ENCODE data around the gene LRRC37A.
"Not testable (repeated sequence)": the region's sequence is repeated elsewhere in the genome, so short reads cannot be mapped to it uniquely, and the experiment has no call there.

The LRRC37A gene

DNA sequence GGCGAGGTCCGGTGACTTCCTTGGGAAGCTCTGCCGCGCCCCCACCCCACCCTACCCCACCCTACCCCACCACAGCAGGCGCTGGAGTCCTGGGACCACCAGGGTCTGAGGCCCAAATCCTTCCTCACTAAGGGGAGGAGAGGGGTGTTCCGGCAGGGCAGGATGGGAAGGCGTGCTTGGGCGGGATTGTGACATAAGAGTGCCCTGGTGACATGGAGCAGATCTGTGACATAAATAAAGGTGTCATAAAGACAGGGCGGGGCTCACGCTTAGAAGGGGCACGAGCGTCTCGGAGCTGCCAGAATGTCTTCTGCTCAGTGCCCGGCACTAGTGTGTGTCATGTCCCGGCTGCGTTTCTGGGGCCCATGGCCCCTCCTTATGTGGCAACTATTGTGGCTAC lies at the start of gene LRRC37A:
TSS of gene LRRC37A (plus strand) at position 301 of the 400 bp plus-strand sequence. CDS start at position 304, 3 bp downstream.
- DNase-seq = not testable (repeated sequence)

DNA sequence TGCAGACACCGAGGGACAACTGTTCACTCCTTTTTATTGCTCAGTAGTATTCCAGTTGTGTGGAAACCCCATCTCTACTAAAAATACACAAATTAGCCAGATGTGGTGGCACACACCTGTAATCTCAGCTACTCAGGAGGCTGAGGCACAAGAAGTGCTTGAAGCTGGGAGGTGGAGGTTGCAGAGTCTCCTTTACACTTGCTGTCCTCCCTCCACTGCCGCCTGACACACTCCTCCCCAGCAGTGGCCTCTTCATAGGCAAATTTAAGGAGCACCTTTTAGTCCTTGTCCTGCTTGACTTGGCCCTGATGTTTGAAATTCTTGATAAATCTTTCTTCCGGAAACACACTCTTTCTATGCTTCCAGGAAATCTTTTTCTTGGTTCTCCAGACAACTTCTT lies 45.8 kb upstream of the LRRC37A start:
- DNase-seq = not testable (repeated sequence)

DNA sequence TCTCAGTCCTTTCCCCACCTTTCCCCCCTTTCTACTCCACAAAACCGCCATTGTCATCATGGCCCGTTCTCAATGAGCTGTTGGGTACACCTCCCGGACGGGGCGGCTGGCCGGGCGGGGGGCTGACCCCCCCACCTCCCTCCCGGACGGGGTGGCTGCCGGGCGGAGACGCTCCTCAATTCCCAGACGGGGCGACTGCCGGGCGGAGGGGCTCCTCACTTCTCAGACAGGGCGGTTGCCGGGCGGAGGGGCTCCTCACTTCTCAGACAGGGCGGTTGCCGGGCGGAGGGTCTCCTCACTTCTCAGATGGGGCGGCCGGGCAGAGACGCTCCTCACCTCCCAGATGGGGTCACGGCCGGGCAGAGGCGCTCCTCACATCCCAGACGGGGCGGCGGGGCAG lies 42.1 kb upstream of the LRRC37A start:
- DNase-seq = not testable (repeated sequence)

- DNase-seq = peak; percentile 69
Measured at GRCh38 chr17:46253722-46254121, 41.2 kb upstream of the LRRC37A start.

DNA sequence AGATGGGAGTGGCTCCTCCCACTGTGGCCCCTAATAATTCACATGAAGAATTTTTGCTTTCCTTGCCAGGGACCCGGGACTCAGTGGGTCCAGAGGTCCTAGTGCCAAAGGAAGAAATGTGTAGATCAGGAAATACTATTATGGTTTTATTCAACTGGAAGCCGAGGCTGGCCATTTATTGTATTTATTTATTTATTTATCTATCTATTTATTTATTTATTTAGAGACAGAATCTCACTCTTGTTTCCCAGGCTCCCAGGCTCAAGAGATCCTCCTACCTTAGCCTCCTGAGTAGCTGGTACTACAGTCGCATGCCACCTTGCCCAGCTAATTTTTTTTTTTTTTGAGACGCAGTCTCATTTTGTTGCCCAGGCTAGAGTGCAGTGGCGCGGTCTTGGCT lies 40.7 kb upstream of the LRRC37A start:
- not testable (repeated sequence) for DNase-seq

DNA sequence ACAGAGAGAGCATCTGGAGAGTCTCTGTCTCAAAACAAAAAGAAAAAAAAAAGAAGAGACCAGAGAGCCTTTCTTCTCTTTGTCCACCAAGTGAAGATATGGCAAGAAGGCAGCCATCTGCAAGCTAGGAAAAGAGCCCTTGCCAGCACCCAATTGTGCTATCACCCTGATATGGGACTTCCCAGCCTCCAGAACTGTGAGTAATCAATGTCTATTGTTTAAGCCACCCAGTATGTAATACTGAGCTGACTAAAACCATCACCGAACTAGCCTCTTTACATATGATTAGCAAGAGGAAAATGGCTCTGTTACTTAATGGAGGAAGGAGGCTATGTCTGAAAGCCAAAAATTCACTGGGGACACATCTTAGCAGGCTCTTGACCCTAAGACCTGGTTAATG lies 38.6 kb upstream of the LRRC37A start:
- DNase-seq = not testable (repeated sequence)

DNA sequence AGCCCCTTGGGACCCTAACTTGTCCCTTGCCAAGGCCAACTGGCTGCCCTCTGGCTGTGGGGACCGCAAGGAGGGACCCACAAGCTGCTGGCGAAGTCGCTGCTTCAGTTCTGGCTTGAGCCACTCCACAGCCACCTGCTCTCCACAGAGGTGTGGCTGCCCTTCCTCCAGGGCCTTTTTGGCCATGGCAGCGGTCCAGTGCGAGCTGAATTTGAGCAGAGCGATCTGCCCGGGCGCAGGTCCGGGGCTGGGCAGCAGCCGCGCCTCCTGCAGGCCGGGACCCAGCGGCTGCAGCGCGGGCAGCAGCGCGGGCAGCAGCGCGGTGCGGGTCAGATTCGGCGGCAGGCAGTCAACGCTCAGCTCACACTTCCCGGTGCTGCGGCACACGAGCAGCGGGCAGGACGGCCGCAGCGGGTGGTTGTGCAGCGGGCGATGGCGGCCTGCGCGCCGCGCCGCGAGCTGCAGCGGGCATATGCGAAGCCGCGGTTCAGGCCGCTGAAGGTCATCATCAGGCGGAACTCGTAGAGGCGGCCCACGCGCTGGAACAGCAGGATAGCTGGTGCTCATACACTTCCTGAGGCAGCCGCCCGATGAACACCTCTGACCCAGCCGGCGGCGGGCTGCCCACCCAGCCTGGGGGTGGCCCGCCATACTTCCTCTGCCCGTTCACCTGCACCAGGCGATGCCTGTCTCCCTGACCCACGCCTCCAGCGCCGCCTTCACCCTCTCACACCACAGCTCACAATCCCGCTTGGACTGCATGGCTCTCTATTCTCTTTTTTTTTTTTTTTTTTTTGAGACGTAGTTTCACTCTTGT lies 34.9 kb upstream of the LRRC37A start:
- not testable (repeated sequence) for DNase-seq

GRCh38 chr17:46262271-46262670 lies 32.7 kb upstream of the LRRC37A start:
- DNase-seq = no peak

- DNase-seq = peak; percentile 19
Measured at GRCh38 chr17:46264456-46265198, 30.3 kb upstream of the LRRC37A start.

GRCh38 chr17:46266063-46266655 lies 28.8 kb upstream of the LRRC37A start:
- DNase-seq = not testable (repeated sequence)

DNA sequence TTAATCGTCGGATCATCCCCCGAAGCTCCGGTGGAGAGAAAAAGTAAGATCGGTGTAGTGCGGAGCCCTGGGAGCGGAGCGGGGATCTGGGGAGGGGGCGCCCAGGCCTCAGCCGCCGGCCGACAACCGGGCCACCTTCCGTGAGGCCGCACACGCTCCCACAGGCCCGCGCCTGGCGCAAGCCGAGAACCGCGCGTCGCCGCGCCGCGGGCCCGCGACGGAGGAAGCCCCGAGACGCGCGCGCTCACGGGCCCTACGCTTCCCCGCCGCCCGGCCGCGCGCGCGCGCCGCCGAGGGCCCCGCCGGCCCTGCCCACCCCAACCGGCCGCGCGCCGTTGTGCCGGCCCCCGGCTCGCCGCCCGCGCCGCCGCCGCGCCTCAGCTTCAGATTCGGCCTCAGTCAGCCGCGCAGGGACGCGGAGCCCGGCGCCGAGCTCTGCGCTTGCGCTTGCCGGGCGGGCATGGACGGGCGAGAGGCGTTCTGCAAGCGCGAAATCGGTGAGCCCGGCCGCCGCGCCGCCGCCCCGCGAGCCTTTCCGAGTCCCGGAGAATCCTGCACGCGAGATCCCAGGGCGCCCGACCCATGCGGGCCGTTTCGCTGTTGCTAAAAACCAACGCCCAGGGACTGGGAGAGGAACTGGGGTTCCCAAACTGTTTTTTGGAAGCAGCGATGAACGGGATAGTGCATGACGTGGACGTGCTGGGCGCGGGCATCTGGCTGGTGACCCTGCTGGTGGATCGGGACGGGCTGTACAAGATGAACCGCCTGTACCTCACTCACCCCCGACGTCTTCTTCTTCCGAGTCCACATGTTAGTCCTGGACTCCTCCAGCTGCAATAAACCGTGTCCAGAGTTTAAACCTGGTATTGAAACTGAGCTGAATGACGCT lies 28.0 kb upstream of the LRRC37A start:
- DNase-seq = peak; percentile 84

DNA sequence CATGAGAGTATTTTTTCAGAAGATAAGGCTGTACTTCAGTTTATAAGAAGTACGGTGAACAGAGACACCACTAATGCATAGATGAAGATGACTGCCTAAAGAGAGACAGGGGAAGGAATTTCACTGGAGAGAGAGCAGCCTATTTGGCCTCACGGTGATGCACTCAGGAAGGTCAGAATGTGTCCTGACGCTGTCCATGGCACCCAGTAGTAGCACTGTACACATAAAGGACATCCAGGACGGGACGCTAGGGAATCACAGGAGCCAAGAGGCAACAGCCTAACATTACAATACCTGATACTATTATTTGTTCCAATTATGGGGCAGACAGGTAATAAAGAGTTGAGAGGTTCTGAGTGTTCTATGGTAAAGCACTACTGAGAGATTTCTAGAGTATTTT lies 24.9 kb upstream of the LRRC37A start:
- no peak for DNase-seq

- DNase-seq = no peak
Measured at GRCh38 chr17:46273541-46274236, 21.2 kb upstream of the LRRC37A start.

- DNase-seq = no peak
Measured at GRCh38 chr17:46274238-46274637, 20.7 kb upstream of the LRRC37A start.

- DNase-seq = not testable (repeated sequence)
Measured at GRCh38 chr17:46276728-46277479, 18.0 kb upstream of the LRRC37A start.

GRCh38 chr17:46281336-46281735 lies 13.6 kb upstream of the LRRC37A start:
- not testable (repeated sequence) for DNase-seq

DNA sequence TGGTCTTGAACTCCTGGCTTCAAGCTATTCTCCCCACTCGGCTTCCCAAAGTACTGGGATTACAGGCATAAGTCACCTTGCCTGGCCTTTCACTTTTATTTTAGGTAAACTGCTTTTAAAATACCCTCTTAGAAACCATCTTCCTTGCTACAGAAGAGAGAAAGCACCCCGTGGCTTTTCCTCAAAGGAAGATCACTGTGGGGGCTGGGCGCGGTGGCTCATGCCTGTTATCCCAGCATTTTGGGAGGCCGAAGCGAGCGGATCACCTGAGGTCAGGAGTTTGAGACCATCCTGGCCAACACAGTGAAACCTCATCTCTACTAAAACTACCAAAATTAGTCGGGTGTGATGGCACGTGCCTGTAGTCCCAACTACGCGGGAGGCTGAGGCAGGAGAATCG lies 12.3 kb upstream of the LRRC37A start:
- DNase-seq = not testable (repeated sequence)

- DNase-seq = not testable (repeated sequence)
Measured at GRCh38 chr17:46284467-46284866, 10.5 kb upstream of the LRRC37A start.

DNA sequence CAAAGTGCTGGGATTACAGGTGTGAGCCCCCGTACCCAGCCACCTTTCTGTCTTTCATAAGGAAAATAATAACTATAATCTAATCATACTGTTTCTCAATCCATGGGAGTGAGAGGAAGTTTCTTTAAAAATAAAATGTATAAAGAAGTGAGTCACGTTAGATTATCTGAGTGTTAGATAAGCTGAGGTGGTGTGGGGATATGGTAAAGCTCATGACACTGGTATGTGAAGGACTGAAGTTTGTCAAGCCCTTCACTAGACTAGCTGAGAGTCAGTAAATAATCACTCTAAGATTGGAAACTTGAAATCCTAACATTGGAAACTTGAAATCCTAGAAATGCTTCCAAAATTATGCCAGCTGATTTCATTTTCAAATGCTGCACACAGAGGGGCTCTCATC lies 9.4 kb upstream of the LRRC37A start:
- DNase-seq = not testable (repeated sequence)

DNA sequence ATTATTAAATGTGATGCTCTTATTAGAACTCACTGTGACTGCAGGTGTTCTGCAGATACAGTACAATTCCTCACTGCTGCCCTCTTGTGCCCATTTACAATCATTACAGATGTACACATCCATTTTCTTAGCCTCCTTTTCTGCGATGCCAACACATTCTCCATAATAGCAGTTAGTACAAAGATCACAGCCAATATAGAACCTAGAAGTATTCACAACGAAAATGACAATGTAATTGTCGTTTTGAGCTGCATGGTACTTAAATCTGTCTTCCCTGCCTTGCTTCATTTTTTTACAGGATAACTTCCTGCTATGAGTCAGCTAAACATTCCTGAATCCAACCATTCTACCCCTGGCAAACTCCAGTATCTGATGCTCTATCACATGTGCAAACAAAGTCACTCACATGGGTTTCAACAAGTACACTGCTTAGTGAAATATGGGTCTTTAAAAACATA lies 8.1 kb upstream of the LRRC37A start:
- not testable (repeated sequence) for DNase-seq

GRCh38 chr17:46287587-46287986 lies 7.3 kb upstream of the LRRC37A start:
- DNase-seq = not testable (repeated sequence)

Data from activated effector memory CD4-positive, alpha-beta T cell treated with Interleukin-2 at 50 U/mL for 16 hours (primary cell).